Activated naive CD8-positive, alpha-beta T cell treated with anti-CD3 and anti-CD28 coated beads, Interleukin-2, amount 50 U/mL, for 24 hours (primary cell): ENCODE measurements around the gene ARHGAP9.
"Not testable (repeated sequence)": the region's sequence is repeated elsewhere in the genome, so short reads cannot be mapped to it uniquely, and the experiment has no call there.

Experiments
- ATAC-seq: fragments of 150-1000 bp; cut with Tn5 transposase; one replicate; pipeline ENCODE4 v1.10.0; 2021
- DNase-seq: peaks from one replicate; pipeline ENCODE4 v3.0.0; 2021
- H3K27ac Mint-ChIP-seq: one replicate; pipeline ENCODE4 v1.8.0; 2021; ENCODE audit warnings: mild to moderate bottlenecking, mixed read lengths
- H3K27me3 Mint-ChIP-seq: one replicate; pipeline ENCODE4 v1.8.0; 2021; ENCODE audit warnings: mixed read lengths
- H3K36me3 Mint-ChIP-seq: one replicate; pipeline ENCODE4 v1.8.0; 2021; ENCODE audit warnings: low read depth, mixed read lengths
- H3K4me1 Mint-ChIP-seq: one replicate; pipeline ENCODE4 v1.8.0; 2021; ENCODE audit warnings: mixed read lengths
- H3K4me3 Mint-ChIP-seq: one replicate; pipeline ENCODE4 v1.8.0; 2021; ENCODE audit warnings: mild to moderate bottlenecking, moderate library complexity, mixed read lengths
- H3K9me3 Mint-ChIP-seq: one replicate; pipeline ENCODE4 v1.8.0; 2021; ENCODE audit warnings: mixed read lengths

ARHGAP9 gene

DNA sequence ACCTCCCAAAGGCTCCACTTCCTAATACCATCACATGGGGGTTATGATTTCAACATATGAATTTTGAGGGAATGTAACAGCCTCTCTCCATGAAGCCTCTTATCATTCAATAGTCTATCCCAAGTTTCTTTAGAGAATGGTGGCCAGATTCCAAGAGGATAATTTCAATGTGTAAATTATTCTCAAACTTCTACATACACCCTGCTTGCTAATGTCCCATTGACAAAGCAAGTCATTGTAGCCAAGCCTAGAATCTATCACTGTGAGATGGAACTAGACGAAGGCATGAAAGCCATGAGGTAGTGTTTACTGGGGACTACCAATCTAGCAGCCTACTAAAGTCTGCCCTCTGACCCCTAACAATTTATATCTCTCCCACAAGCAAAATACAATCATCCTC lies 41.3 kb downstream of the ARHGAP9 start:
- no peak overlapping the region for H3K27ac Mint-ChIP-seq
- H3K4me1 Mint-ChIP-seq: peaks cover 6% of the 10 kb centered on the region

DNA sequence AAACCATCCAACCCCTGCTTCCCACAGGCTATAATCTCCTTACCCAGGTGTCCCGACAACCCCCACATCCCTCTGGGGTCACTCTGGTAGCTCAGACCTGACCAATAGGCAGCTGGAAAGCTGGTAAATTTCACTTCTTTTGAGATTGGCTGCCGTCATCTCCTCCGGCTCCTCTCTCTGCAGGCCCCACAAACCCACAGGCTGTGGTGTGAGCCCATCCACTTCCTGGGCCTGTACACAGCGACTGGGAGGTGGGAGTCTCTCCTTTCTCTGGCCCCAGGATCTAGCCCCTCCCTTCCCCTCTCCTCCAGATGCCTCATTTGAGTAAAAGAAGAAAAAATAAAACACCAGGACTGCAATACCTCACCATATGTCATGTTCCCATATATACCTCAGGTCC lies 44.4 kb downstream of the ARHGAP9 start:
- H3K4me1 Mint-ChIP-seq: peaks cover 16% of the 10 kb centered on the region
- DNase-seq: no peak
- H3K27ac Mint-ChIP-seq: peak overlapping the region; percentile 76
- peak overlapping the region; percentile 68 for H3K4me3 Mint-ChIP-seq
- H3K9me3 Mint-ChIP-seq: no peaks in the 10 kb centered on the region
- ATAC-seq: peak; percentile 25
- no peaks in the 10 kb centered on the region for H3K36me3 Mint-ChIP-seq
- H3K27me3 Mint-ChIP-seq: no peaks in the 10 kb centered on the region

More for the DNA sequence above, 41.3 kb downstream of the ARHGAP9 start:
- H3K4me3 Mint-ChIP-seq: no peak overlapping the region
- ATAC-seq (no peak), DNase-seq (no peak)
- peaks cover 2% of the 10 kb centered on the region for H3K27me3 Mint-ChIP-seq
- H3K36me3 Mint-ChIP-seq: peaks cover 5% of the 10 kb centered on the region
- peaks cover 11% of the 10 kb centered on the region for H3K9me3 Mint-ChIP-seq

DNA sequence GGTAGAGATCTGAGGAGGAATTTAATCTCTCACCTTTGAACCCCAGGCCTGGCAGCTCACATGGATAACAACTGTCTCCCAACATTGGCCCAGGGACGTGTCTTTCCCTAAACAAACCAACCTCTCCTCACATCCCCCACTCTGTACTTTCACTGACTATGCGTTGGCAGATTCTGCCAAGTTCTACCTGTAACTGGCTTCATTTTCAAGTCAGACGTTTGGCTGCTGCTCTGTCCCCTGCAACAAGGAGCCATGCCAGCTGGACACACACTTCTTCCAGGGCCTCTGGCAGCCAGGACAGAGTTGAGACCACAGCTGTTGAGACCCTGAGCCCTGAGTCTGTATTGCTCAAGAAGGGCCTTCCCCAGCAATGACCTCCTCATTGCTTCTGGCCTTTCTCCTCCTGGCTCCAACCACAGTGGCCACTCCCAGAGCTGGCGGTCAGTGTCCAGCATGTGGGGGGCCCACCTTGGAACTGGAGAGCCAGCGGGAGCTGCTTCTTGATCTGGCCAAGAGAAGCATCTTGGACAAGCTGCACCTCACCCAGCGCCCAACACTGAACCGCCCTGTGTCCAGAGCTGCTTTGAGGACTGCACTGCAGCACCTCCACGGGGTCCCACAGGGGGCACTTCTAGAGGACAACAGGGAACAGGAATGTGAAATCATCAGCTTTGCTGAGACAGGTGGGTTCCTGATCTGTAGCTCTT lies 45.0 kb downstream of the ARHGAP9 start, which contains the start of gene INHBC:
Gene INHBC (plus strand): TSS at position 268 of the 707 bp plus-strand sequence. CDS start 103 bp downstream, at position 371.
- H3K9me3 Mint-ChIP-seq: no peaks in the 10 kb centered on the region
- DNase-seq (no peak), ATAC-seq (no peak)
- peak within 1 kb of the TSS; percentile 68 for H3K4me3 Mint-ChIP-seq
- H3K27me3 Mint-ChIP-seq: no peaks in the 10 kb centered on the region
- peaks cover 21% of the 10 kb centered on the region for H3K4me1 Mint-ChIP-seq
- no peaks in the 10 kb centered on the region for H3K36me3 Mint-ChIP-seq
- H3K27ac Mint-ChIP-seq: peak within 1 kb of the TSS; percentile 76

DNA sequence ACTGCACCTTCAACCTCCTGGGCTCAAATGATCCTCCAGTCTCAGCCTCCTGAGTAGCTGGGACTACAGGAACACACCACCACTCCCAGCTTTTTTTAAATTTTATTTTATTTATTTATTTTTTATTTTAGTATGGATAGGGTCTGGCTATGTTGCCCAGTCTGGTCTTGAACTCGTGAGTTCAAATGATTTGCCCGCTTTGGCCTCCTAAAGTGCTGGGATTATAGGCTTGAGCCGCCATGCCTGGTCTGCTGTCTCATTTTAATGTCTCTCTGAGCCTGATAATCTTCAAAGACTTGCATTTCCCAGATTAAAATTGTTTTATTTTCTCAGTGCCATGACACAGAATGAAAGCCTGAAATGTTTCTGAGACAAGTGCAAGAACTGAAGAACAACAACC lies 46.3 kb downstream of the ARHGAP9 start:
- DNase-seq: no peak
- no peaks in the 10 kb centered on the region for H3K27me3 Mint-ChIP-seq
- peaks cover 4% of the 10 kb centered on the region for H3K36me3 Mint-ChIP-seq
- H3K27ac Mint-ChIP-seq: no peak overlapping the region
- H3K9me3 Mint-ChIP-seq: no peaks in the 10 kb centered on the region
- no peak for ATAC-seq
- peaks cover 30% of the 10 kb centered on the region for H3K4me1 Mint-ChIP-seq
- H3K4me3 Mint-ChIP-seq: no peak overlapping the region

GRCh38 chr12:57431654-57432188 lies 47.9 kb downstream of the ARHGAP9 start:
- Mint-ChIP-seq H3K36me3 (peaks cover 4% of the 10 kb centered on the region), H3K27ac (peak overlapping the region; percentile 98), H3K9me3 (no peaks in the 10 kb centered on the region), H3K4me3 (peak overlapping the region; percentile 89), H3K27me3 (no peaks in the 10 kb centered on the region), H3K4me1 (peaks cover 34% of the 10 kb centered on the region)
- DNase-seq (no peak), ATAC-seq (no peak)

GRCh38 chr12:57430931-57431566 lies 48.6 kb downstream of the ARHGAP9 start, which contains the start of gene R3HDM2:
Gene R3HDM2 (minus strand): TSS chr12:57431043. CDS start chr12:57310428, 120,615 bp downstream.
- no peaks in the 10 kb centered on the region for H3K27me3 Mint-ChIP-seq
- no peaks in the 10 kb centered on the region for H3K9me3 Mint-ChIP-seq
- DNase-seq: peak; percentile 98

DNA sequence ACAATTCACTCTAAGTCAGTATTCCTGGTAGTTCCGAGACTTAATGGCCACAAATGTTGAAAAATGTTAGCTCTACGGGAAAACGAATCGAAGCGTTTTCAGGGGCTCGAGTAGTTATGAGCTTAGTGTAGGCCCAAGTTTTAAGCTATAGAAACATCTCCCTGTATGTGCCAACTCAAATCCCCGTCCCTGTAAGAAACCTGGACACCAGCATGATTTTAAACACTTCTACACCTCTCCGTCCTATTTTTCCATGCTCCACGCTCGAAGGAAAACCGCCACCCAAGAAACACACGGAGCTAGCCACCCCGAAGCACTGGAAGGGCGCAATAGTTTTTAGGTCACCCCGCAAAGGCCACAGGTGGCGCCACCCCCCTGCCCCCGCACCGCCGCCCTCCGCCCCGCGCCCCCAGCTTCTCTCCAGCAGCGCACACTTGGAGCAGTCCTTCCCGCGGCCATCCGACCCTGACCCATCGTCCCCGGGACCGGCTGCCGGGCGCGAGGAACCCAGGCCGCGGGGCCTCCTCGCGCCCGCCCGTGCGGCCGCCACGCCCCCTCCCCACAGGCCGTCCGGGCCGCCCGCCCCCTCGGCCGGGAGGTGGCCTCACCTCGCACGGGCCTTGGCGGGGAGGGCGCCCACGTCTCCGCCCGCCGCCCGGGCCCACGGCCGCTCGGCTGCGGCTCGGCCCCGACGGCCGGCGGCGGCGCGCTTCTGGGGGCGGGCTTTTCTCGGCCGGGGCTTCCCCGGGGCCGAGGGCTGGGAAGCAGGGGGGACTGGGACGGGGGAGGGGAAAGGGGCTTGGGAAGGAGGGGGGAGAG lies 49.3 kb downstream of the ARHGAP9 start:
- Mint-ChIP-seq H3K27me3 (no peaks in the 10 kb centered on the region), H3K4me3 (peak overlapping the region; percentile 94), H3K36me3 (peaks cover 7% of the 10 kb centered on the region), H3K27ac (peak overlapping the region; percentile 98), H3K9me3 (no peaks in the 10 kb centered on the region), H3K4me1 (peaks cover 31% of the 10 kb centered on the region)
- DNase-seq (no peak), ATAC-seq (peak; percentile 67)

More at GRCh38 chr12:57430931-57431566, 48.6 kb downstream of the ARHGAP9 start, which contains the start of gene R3HDM2:
- Mint-ChIP-seq H3K36me3 (peaks cover 4% of the 10 kb centered on the region), H3K27ac (peak within 1 kb of the TSS; percentile 98), H3K4me1 (peaks cover 34% of the 10 kb centered on the region), H3K4me3 (peak within 1 kb of the TSS; percentile 94)
- ATAC-seq: peak; percentile 95

GRCh38 chr12:57429473-57430111 lies 50.1 kb downstream of the ARHGAP9 start:
- H3K36me3 Mint-ChIP-seq: peaks cover 8% of the 10 kb centered on the region
- H3K4me1 Mint-ChIP-seq: peaks cover 28% of the 10 kb centered on the region
- H3K27ac Mint-ChIP-seq: peak overlapping the region; percentile 98
- peak overlapping the region; percentile 94 for H3K4me3 Mint-ChIP-seq
- ATAC-seq (no peak), DNase-seq (no peak)
- no peaks in the 10 kb centered on the region for H3K9me3 Mint-ChIP-seq
- no peaks in the 10 kb centered on the region for H3K27me3 Mint-ChIP-seq

GRCh38 chr12:57428965-57429364 lies 50.7 kb downstream of the ARHGAP9 start:
- no peaks in the 10 kb centered on the region for H3K27me3 Mint-ChIP-seq
- H3K4me3 Mint-ChIP-seq: peak overlapping the region; percentile 94
- peaks cover 11% of the 10 kb centered on the region for H3K36me3 Mint-ChIP-seq
- no peaks in the 10 kb centered on the region for H3K9me3 Mint-ChIP-seq
- no peak for DNase-seq
- peaks cover 28% of the 10 kb centered on the region for H3K4me1 Mint-ChIP-seq
- H3K27ac Mint-ChIP-seq: peak overlapping the region; percentile 98
- no peak for ATAC-seq

DNA sequence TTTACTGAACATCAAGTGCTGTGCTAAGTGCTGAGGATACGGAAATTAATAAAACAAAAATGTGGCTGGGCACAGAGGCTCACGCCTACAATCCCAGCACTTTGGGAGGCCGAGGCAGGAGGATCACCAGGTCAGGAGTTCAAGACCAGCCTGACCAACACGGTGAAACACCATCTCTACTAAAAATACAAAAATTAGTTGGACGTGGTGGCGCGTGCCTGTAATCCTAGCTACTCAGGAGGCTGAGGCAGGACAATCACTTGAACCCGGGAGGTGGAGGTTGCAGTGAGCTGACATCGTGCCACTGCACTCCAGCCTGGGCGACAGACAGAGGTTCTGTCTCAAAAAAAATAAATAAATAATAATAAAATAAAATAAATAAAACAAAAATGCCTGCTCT lies 52.7 kb downstream of the ARHGAP9 start:
- not testable (repeated sequence) for DNase-seq, ATAC-seq, H3K27me3 Mint-ChIP-seq, H3K4me3 Mint-ChIP-seq, H3K9me3 Mint-ChIP-seq
- Mint-ChIP-seq H3K27ac (peak overlapping the region; percentile 5), H3K36me3 (peaks cover 17% of the 10 kb centered on the region), H3K4me1 (peaks cover 28% of the 10 kb centered on the region)
